Measurements from ENCODE around the gene PIGZ.

The PIGZ gene

DNA sequence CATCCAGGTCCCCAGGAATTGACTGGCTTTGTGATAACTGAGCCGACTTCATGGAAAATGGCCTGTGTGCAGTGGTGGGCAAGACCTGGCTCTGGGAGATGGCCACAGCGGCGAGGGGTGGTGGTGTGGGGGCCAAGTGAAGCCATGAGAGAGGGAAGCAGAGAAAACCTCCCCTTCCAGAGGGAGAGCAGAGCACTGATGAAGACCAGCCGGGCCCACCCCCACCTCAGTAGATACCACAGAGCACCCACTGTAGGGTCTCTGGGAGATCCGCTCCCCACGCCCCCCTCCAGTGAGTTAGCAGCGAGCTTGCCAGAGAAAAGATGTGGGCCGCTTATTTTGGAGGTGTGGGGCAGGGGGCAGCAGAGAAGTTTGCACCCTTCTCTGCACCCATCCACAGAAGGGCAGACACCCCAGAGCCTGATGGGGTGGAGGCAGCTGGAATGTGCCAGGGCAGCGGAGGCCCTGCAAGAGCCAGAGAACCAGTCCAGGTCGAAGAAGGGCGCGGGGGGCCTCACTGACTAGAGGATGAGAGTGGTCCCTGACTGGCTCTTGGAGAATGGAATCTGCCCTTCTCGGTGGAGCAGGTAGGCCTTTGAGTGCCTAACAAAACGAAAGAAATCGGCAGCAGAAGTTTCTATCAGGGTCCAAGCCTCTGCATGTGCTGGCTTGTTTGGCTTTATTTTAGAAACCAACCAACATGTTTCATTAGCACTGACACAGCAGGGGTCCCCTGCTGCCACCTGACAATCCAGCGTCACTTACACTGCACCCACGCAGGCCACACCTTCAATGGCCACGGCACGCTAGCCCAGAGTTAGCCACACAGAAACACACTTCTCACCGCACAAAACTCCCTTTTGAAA lies 32.7 kb upstream of the PIGZ start:
- DNase-seq (ENCODE audit: low read depth): no peak

DNA sequence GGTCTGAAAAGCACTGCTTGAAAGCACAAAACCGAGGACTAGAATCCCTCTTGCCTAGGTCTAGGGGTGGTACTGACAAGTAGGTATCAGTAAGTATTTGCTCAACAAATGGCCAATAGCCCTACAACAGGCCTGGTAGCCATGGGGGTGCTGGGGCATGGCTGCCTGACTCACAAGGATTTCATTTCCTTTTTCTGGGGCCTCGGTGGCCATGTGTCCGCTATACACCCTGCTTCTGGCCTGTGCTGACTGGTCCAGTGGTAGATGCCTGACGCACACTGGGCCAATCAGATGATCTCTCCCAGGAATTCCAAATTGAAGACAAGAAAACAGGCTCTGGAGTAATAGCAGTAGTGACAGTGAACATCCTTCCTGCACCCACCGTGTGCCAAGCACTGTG lies 31.6 kb upstream of the PIGZ start:
- DNase-seq (ENCODE audit: low read depth): no peak

DNA sequence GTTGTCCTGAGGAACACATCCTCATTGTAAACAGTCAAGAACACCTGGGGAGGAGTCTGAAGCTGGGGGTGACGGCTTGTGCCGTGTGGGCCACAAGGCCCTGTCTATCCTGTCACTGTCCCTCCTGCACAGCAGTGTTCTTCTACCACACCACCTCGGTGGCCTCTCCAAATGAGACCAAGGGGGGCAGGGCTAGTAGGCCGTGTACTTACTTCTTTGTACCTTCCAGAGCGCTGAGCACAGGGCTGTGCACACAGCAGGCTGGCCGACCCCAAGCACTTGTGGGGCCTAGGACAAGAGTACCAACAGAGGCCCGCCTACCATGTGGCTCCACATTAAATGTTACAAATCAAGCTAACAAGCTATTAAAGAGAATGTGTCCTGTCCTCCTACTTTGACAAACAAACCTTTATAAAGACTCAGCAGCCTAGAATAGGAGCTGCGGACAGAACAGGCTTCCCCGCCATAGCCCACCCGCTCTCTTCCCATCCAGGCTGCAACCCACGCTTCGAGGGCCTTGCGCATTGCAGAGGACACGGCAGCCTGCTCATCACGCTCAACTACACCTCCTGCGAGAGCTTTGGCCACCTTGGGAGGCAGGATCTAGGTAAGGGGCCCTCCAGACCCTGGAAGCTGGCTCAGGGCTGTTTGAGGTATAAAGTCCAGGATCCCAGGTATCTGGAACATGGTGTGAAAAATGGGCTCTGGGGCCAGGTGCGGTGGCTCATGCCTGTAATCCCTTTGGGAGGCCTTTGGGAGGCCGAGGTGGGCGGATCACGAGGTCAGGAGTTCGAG lies 30.5 kb upstream of the PIGZ start:
- no peak for DNase-seq (ENCODE audit: low read depth)

DNA sequence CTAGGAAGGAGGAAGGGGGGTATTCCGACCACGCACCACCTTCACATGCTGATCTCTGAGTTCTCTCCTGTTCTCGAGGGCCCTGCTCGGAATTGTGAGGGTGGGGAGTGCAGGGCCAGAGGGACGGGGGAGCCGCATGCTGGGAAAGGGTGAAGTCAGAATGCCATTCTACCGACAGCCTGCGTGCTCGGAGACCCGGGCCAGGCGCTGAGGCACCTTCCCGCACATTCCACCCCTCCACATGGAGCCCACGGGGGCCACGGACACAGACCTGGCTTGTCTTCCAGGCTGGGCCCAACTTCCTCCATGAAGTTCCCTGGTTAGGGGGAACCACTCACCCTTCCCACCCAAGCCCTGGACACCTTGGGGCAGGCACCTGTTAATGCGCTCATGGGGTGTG lies 28.7 kb upstream of the PIGZ start:
- no peak for DNase-seq (ENCODE audit: low read depth)

DNA sequence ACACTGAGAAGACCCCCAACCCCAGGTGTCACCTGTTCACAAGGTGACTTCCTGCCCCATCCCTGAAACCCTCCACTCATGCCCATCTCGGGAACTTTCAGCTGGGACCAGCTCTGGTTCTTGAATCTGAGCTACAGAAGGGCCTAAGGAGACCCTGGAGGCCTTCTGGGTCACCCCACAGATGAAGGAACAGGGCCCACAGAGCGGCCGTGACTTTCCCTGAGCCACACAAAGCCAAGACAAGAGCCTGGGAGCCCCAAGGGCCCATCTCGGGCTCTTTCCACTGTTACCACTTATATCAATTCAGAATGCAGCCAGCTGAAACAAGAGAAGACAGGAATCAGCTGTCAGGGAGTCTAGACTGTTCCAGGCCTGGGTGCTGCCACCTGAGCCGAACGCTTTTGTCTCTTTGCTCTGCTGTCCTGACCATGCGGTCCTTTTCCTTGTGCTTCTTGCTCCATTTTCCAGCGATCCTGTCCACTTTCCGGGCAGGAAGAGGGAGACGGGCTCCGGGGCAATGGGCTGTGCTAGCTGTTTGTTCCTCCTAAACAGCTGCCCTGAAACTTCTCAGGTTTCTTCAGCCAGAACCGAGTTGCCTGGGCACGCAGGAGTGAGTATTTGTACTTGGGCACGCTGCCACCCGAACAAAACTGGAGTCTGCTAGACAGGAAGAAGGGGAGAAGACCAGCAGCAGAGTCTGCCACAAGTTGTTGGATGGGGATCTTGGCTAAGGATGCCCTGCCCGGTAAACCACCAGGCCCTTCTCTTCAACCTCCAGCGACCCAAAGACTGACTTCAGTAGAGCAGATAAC lies 28.0 kb upstream of the PIGZ start:
- DNase-seq (ENCODE audit: low read depth): no peak

DNA sequence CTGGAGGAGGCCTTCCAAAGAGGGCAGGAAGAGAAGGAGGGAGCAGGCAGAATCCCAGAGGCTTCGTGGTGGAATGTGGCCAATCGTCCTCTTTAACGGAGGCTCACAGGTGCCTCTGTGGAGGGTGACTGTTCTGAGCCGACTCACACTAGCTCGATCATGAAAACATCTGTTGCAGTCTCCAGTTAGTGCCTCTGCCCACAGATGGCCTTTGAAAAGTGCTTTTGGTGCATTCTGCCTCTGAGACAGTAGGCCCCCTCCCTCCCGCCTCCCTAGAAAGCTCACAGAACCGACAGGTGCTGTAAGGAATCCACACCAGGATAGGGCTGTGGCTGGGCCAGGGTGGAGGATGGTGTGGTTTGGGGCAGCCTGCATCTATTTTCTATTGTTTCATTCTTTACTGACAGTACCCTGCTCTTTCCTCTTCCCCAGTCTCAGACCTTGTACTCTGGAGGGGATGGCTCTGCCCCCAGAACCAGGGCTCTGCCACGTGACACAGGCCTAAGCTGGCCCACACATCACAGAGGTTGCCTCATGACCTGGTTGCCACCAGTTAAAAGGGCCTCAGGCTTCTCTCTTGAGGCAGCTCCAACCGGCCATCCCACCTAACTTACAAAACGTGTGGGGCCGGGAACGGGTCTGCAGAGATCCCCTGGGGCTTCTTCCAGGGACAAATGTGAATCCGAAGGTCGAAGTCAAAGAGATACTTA lies 27.2 kb upstream of the PIGZ start:
- DNase-seq (ENCODE audit: low read depth): no peak

DNA sequence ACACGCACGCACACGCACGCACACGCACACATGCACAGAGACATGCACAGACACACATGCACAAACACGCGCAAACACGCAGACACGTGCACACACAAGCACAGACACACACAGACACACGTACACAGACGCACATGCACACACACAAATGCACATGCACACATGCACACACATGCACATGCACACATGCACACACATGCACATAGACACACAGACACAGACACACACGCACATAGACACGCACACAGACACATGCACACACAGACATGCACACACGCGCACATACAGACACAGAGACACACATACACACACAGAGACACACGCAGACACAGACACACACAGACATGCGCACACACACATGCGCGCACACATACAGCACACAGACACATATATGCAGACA lies 26.4 kb upstream of the PIGZ start:
- no peak for DNase-seq (ENCODE audit: low read depth)

DNA sequence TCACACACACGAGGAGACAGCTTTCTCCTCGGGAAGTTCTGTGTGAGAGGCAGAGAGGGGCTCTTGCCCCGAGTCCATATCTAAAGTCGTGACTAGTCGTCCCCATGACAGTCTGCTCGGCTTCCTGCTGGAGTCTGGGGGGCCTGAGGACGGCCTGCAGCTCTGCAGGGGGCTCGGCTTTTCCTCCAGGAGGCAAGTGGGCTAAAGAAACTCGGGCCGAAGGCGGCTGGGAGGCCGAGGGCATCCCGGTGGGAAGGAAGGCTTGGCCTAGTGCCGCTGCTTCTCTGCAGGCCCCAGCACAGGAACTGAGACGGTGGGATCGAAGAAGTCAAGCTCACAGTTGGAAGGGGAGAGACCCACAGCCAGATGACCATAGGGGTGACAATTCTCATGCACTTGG lies 25.4 kb upstream of the PIGZ start:
- no peak for DNase-seq (ENCODE audit: low read depth)

DNA sequence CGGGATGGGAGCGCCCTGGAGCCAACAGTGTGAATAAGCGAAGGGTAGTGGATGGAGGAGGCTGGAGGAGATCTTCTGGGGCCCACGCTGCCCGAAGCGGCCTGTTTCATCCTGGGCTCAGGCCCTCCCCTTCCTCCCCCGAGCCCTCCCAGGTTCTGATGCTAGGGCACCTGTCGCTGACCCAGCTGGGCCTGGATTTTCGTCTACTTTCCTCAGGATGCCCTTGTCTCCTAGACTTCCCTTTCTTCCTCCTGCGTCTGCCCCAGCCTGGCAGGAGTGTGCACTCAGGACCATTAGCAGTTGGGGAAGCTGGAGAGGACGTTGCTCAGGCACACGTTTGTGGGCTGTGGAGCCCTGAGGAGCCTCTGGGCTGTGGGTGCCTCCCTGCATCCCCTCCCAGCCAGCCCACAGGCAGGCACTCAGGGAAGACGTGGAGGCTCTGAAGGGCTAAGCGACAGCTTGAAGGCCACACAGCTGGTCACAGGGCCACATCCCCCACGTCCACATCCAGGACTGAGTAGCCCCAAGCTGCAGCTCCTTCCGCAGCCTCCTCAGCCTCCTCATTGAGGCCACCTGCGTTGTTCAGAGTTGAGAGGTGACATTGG lies 23.9 kb upstream of the PIGZ start:
- DNase-seq (ENCODE audit: low read depth): no peak

DNA sequence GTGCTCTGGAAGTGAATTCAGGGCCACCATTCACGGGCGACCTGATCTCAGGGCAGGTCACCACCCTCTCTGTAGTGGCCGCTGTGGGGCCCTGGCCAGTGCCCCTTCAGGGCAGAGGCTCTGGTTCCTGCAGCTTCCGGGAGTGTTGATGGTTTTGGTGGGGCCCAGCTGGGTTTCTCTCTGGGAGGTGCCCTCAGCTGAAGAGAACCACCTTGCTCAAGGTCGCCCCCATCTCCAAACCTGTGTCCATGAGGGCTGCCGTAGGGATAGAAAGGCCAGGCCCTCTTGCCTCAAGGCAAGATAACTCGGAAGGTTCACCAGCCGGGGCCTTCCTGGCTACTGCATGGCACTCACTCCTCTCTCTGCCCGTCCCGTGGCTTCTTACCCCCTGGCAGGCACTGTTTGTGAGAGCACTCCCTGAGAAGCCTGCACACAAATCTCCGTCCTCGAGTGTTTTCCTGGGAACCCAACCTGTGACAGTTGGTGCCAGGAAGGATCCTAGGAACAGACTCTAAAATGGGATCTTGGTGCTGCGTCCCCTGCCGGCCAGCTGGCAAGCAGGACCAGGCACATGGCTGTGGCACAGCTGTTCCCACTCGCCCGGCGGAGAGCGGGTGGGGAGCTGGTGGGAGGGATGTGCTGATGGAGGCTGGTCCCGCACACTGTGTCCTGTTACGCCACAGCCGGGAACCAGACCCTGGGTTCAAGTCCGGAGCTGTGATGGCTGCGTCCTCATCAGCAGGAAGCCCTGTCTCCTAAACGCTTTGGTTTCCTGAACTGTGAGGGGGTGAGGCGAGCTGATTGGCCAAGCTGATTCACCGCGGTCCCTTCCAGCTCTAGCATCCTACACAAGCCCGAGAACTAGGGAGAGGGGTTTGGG lies 23.2 kb upstream of the PIGZ start:
- DNase-seq (ENCODE audit: low read depth): no peak

DNA sequence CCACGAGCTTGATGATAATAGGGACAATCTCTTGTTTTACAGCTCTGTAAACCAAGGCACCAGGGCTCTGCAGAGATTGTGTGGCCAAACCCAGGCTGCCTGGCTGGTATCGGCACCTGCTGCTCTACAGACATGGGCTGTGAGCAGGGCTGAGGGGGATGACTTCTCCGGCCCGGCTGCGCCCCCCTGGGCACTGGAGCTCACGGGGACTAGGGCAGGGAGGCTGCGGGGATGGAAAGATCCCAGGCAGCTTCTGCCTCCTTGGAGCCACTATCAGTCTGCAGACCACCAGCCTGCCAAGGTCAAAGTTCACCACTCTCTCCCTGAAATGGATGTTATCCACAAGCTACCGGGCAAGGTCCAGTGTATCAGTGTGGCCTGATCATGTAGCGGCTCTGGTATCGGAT lies 22.0 kb upstream of the PIGZ start:
- DNase-seq (ENCODE audit: low read depth): no peak

DNA sequence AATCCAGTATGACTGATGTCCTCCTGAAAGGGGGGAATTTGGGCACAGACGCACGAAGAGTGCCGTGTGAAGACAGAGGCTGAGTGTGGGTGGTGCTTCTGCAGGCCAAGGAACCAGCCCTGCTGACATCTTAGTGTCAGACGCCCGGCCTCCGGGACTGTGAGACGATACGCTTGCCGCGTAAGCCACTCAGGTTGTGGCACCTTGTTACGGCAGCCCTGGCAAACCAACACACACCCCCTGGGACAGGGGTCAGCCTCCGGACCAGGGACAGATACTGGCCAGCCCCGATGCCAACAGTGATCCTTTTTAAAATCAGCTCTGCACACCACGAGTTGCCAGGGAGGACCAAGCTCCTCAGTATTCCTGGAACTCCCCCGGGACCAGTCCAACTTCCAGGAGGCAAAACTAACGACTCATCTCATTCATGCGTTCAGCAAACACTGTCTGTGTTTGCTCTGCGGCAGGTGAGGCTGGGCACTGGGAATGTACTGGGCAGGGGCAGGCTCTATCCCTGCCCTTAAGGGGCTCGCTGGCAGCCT lies 21.2 kb upstream of the PIGZ start:
- DNase-seq (ENCODE audit: low read depth): no peak

DNA sequence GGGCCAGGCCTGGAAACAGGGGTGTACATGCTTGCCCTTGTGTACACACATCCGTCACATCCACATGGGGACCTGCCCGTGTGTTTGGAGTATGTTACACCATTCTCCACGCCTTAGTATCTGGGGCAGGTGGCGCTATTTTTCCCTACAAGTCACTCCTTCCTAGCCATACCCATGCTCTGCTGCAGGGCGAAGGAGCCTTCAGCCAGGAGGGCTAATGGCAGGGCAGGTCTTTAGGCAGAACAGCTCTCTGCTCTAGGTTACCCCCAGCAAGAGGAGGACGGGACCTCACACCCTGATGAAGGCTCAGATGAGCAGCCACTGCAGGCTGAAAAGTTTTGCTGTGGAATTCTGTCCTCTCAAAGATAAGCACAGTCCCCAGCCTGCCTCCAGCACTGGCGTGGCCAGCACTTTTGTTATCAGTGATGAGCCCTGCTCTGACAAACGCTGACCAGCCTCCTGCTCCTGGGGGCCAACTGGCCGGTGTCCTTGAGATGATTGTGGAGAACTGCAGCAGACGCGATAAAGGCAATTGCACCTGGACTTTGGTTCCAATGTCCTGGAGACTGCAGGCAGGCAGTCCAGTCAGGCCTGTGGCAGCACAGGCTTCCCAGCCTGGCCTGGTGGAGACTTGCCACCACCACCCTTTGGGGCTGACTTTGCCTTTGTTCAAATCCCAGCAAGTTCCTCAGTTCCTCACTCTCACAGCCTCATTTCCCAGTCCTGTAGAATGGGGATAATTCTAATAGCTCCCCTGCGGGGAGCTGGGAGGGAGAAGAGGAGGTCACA lies 19.8 kb upstream of the PIGZ start:
- no peak for DNase-seq (ENCODE audit: low read depth)

DNA sequence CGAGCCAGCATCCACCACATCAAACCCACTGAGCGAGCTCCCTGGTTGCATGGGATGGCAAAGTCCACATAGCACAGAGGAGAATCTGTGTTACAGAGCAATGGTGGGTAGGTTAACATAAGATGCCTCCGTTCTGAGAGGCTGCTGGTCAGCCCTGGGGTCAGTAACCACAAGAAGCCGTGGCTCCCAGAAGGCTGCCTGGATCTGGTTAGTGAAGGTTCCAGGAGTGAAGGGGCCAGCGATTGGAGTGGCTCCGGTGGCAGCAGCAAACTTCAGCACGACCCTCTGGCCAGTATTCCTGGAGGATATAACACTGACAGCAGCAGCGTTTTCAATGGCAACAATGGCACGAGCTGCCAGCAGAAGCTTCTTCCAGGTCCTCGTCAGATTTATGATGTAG lies 18.4 kb upstream of the PIGZ start:
- no peak for DNase-seq (ENCODE audit: low read depth)

DNA sequence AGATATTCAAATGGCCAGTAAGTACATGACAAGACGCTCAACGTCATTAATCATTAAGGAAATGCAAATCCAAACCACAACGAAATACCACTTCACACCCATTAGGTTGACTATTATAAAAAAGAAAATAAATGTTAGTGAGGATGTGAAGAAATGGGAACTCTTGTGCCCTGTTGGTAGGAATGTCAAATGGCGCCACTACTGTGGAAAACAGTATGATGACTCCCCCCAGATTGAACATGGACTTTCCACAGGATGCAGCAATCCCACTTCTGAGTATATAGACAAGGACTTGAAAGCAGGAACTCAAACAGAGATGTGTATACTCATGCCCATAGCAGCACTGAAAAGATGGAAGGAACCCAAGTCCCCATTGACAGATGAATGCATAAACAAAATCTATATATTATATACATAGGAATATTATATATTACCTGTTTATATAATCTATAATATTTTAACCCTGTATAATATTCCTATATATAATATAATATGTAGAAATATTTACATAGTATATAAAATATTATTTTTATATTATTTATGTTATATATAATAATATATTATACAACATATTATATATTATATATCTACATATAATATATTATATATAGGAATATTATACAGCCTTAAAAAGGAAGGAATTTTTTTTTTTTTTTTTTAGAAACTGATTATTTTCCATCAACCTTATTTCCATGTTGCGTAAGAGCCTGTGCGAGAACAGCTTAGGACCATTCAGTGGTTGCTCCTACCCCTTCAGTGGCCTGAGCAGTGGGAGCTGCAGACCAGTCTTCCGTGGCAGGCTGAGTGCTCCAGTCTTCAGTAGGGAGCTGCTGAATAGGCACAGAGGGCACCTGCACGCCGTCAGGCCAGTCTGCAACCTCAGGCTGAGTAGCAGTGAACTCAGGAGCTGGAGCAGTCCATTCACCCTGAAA lies 17.6 kb upstream of the PIGZ start:
- DNase-seq (ENCODE audit: low read depth): no peak

DNA sequence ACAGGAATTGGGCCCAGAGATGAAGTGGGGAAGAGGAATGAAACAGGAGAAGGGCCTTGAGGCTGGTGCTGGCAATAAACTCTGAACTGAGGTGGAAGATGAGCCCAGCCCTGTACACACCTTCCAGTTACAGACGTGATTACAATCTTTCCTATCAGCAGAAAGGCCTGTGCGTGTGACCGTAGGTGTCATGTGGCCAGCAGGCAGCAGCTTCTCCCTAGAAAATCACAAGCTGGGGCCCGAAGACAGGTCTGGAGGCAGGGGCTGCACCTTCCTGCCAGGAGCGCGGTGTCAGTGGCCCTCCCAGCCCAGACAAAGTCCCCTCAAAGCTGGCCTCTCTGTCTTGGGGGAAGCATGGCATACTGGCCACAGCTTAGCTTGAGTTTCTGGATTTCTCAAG lies 16.7 kb upstream of the PIGZ start:
- no peak for DNase-seq (ENCODE audit: low read depth)

DNA sequence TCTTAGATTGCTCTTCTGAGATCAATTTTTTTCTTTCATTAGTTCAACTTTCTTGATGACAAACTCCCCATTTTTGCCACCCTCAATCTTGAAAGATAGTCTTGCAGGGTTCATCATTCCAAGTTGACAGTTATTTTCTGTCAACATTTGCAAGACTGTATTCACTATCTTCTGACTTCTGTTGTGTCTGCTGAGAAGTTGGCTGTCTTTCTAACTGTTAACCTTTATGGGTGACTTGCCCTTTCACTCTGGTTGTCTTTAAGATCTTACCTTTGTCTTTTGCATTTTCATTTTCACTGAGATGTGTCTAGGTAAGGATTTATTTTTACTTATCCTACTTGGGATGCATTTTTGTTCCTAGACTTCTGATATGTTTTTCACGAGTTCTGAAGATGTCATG lies 14.6 kb upstream of the PIGZ start:
- no peak for DNase-seq (ENCODE audit: low read depth)

DNA sequence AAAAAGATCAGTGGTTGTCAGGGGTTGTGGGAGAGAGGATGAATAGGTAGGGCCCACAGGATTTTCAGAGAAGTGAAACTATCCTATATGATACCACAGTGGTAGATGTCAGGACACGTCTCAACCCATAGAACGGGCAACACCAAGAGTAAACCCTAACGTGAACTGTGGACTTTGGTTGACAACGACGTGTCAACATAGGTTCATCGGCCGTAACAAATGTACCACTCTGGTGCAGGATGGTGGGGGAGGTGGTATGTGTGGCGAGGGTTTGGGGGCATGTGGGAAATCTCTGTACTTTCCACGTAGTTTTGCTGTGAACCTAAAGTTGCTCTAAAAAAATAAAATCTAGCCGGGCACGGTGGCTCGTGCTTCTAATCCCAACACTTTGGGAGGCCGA lies 13.0 kb upstream of the PIGZ start:
- no peak for DNase-seq (ENCODE audit: low read depth)

All from fibroblast of gingiva (primary cell).